SH-SY5Y (cell line): ENCODE results near the gene POU6F2.

Experiments used
- GATA2 ChIP-seq: IDR thresholded peaks from 2 replicates; pipeline ENCODE4 v1.6.1; 2011; ENCODE audit warnings: mild to moderate bottlenecking, low read depth, low read length
- GATA3 ChIP-seq: IDR thresholded peaks from 2 replicates; pipeline ENCODE4 v1.6.1; 2011; ENCODE audit warnings: low read depth, mild to moderate bottlenecking, low read length, moderate library complexity

- TF ChIP-seq GATA2: no peak
- no peak for TF ChIP-seq GATA3
These were observed 209.4 kb downstream of the POU6F2 start for GRCh38 chr7:39187130-39187529.
